TTC549 (cell line): ENCODE data around the gene ADAMTSL3.
"Not testable (repeated sequence)": the region's sequence is repeated elsewhere in the genome, so short reads cannot be mapped to it uniquely, and the experiment has no call there.

Source experiments
- FAIRE-seq: peaks from 2 replicates; lab custom pipeline; 2012; peaks lifted over from hg19 to GRCh38; lab: Jason Lieb, UNC

ADAMTSL3 gene

DNA sequence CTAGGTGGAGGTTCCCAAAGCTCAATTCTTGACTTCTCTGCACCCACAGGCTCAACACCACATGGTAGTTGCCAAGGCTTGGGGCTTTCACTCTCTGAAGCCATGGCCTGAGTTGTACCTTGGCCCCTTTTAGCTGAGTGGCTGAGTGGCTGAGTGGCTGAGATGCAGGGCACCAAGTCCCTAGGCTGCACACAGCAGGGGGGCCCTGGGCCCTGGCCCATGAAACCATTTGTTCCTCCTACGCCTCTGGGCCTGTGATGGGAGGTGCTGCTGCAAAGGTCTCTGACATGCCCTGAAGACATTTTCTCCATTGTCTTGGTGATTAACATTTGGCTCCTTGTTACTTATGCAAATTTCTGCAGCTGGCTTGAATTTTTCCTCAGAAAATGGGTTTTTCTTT, 103.4 kb downstream of the ADAMTSL3 start:
- FAIRE-seq: not testable (repeated sequence)

DNA sequence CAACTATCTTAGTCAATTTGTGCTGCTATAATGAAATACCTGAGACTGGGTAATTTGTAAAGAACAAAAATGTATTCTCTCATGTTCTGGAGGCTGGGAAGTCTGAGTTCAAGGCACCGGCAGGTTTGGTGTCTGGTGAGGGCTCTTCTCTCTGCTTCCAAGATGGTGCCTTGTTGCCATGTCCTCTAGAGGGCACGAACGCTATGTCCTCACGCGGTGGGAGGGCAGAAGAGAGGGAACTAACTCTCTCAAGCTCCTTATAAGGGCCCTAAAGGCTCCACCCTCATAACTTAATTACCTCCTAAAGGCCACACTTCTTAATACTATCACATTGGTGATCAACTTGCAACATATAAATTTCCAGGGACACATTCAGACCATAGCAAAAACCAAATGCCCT, 108.4 kb downstream of the ADAMTSL3 start:
- FAIRE-seq: no peak

DNA sequence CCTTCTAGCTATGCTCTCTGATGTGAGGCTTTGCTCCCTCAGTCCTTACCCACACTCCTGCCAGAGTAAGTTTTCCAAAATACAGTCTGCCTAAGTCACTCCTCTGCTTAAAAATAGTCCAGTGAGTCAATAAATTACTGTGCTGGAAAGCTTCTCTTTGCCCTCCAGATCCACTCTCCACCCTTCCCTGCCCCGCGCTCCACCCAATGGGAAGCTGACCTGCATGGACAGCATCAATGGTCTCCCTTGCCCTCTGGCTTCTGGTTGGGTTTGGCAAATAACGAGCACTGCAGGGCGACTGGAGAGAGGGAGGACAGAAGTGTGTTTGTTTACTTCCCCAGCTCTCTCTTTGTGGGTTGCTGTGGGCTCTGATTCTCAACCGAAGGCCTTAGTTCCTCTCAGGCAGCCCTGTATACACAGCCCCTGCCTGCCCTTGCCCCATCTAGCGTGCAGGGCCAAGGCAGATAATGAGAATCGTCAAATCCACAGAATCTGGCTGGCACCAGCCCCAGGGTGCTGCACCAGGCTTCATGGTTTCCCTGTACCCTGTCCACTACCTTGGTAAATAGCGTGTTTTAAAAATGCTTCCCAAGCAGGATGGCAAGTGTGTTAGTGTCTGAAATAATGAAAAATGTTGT, 110.4 kb downstream of the ADAMTSL3 start:
- no peak for FAIRE-seq

DNA sequence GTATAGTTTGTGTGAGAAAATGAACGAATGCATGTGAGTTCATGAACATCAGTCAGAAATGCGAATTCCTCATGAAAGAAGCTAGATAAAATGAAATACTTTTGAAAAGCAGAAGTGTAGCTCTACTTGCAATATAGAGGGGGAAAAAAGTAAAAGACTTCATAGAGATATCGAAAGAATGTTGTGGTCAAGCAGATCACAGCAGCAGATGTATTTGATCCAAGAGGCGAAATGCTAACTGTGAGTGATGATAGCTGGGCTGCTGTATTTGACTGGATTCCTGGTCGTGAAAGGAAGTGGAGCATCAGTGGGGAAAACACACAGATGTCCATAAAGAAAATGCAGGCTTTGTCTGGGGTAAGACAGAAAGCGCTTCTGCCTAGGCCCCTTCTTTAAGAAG, 112.4 kb downstream of the ADAMTSL3 start:
- no peak for FAIRE-seq

DNA sequence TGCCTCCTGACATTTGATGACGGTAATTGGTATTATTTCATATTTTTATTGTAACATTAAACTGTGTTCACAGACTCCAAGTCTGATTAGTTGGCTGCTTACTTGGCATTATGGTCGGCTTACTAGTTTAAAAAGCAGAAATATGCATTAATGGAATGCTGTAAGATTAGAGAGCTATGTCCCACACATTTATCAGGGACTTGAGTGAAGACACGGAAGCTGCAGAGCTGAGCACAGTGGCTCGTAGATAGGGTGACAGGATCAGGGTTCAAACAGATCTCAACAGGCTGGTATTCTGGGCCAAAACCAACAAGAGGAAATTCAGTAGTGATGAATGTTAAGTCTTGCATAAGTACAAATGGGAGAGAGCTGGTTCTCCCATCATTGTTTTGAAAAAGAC, 113.8 kb downstream of the ADAMTSL3 start:
- no peak for FAIRE-seq

DNA sequence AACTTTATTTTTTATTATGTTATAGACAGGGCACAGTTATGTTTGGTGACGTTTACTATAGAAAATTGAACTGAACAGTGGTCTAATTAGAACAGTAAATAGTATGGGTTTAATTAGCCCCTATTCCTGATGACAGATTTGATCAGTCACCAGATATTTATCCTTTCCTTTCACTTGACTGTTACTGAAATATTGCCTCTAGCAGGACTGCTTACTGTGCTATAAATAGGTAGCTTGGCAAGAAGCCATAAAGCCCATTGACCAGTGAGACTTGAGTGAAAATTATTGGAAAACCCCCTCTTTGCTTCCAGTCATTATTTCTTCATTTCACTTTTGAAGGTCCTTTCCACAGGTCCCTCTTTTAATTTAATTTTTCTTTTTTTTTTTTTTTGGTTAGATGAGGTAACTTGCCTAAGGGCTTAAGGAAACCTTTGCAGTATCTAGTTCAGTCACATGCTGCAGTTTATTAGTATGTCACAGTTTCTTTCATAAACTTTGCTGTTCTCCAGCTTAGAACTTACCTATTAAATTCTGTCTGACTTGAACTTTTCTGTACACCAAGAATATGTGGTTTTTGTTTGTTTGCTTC, 115.6 kb downstream of the ADAMTSL3 start:
- no peak for FAIRE-seq

DNA sequence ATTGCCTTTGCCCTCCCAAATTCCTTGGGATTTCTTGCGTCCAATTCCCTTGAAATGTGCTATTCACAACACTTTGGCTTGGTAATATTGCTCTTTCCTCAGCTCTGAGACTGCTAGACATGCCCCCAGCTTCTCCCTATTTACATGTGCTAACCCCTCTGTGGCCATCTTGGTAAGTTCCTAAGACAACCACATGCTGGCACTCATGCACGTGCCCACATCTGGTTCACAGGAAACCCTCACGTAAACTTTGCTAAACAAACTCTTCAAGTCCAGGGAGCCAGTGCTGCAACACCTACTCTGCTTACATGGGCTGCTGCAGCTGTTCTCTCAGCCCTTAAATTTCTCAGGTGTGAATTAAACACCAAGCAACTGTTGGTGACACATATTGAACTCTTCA, 121.8 kb downstream of the ADAMTSL3 start:
- no peak for FAIRE-seq

DNA sequence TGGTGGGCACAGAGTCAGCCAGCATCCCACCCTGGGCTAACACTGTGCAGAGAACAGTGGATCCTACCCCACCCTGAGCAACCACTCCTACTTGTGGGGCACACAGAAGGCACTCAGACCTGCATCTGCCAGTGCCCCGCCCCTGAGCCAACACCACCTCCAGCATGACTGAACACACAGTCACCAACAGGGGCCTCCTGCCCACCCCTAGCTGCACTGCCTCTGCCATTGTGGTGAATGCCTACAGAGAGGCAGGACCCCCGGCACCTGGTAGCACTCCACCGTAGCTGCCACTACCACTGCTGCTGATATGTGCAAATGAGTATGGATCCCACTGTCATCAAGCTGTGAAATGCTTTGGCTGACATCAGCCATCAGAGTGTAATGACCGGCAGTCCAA, 123.1 kb downstream of the ADAMTSL3 start:
- FAIRE-seq: no peak

DNA sequence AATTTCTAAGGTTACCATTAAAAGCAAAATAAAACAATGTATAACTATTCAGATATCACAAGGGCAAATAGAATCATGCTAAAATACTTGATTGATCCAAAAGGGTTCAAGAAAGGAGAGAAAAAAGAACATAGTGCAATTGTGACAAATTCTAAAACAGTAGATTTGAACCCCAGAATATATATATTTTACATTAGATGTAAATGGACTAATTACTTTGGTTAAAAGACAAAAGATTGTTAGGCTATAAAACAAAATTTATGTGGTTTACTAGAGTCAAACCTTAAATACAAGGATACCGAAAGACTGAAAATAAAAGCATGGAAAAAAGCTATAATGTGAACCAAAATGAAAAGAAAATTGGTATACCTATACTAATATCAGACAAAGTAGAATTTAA, 129.3 kb downstream of the ADAMTSL3 start:
- no peak for FAIRE-seq

DNA sequence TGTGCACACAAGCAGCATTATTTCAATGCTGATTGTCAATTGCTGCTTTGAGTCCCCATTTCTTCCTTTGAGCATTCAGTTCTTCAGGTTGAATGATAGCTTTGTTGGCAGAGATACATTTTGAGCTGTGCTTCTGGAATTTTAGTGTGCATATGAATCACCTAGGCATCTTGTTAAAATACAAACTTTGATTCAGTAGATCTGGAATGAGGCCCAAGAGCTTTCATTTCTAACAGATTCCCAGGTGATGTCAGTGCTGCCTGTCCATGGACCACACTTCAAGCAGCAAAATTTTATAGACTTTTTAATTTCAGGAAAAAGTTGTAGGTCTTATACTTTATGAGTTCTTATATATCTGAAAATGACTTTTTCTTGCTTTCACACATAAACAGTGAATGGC, 131.1 kb downstream of the ADAMTSL3 start:
- FAIRE-seq: no peak

DNA sequence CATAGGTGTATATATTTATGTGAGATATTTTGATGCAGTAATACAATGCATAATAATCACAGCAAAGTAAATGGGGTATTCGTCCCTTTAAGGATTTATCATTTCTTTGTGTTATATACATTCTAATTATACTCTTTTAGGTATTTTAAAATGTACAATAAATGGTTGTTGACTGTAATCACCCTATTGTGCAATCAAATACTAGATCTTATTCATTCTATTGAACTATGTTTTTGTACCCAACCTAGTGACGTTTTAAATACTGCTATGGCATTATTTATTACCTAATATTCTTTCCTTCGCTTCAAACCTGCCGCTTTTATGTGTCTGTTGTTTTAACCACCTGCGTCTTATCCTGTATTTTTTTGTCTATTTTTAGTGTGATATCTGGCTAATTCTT, 132.4 kb downstream of the ADAMTSL3 start:
- no peak for FAIRE-seq

DNA sequence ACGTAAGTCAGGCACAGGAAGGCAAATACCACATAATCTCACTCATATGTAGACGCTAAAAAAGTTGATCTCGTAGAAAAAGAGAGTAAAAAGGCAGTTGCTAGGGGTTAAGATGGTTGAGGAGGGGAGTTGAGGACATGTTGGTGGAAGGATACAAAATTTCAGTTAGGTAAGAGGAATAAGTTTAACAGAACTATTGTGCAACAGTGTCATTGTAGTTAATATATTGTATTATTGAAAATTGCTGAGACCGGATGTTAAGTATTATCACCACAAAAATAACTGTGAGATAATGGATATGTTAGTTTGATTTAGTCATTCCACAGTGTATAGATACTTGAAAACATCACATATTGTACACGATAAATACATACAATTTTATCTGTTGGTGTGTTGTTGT, 139.1 kb downstream of the ADAMTSL3 start:
- no peak for FAIRE-seq

DNA sequence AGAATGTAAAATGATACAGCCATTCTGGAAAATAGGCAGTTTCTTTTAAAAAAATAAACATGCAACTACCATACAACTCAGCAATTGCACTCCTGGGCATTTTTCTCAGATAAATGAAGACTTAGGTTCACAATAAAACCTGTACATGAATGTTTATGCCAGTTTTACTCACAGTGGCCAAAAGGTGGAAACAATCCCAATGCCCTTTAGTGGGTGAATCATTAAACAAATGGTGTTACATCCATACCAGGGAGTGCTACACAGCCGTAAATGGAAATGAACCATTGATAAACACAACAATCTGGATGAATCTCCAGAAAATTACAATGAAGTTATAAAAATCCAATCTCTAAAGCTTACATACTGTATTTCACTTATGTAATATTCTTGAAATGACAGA, 140.3 kb downstream of the ADAMTSL3 start:
- FAIRE-seq: no peak

DNA sequence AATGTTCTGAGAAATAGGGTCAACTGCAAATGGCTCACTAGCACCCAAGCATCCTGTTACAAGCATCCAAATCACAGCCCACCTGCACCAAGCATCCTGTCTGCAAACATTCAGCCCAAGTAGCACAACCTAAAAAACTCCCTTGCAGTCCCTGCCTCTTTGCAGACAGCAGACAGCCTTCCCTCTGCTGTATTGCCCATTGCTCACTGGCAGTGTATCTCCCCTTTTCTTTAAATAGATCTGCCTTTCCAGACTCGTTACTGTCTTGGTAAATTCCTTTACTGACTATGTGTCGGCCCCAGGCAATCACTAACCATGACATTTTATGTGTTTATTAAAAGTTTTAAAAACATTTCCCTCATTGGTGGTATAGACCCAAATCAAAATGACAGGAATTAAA, 155.4 kb downstream of the ADAMTSL3 start:
- FAIRE-seq: no peak

DNA sequence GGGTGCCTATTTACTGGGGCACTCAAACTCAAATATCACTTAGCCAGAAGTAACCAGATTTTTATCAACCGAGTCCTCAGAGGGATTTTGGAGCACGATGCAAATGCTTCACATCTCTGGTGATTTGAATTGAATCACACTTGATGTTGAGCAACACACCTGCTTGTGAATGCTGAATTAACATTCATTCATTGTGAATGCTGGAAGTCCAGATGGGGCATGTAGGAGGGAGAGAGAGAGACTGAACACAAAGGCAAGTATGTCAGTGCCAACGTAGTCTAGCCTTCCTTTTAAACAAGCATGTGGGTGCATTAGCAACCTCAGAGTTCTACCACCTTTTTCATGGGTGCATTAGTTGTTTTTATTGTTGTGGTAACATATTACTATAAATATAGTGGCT, 156.2 kb downstream of the ADAMTSL3 start:
- FAIRE-seq: no peak

DNA sequence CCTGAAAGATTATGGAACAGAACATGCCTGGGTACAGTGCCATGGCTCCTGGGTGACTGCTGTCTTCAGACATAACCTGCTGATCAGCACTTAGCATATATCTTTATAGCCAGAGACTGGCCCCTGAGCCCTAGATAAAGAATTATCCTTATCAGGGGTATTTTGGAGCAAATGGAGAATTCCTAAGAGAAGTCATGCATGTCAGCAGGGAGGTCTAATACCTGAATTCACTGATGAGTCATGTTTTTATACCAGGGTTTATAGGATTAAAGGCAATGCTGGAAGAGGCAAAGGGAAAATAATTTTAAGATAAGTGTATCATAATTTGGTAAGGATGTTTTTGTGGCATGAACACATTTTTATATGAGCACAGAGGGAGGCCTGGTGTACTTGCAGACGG, 159.8 kb downstream of the ADAMTSL3 start:
- FAIRE-seq: no peak

DNA sequence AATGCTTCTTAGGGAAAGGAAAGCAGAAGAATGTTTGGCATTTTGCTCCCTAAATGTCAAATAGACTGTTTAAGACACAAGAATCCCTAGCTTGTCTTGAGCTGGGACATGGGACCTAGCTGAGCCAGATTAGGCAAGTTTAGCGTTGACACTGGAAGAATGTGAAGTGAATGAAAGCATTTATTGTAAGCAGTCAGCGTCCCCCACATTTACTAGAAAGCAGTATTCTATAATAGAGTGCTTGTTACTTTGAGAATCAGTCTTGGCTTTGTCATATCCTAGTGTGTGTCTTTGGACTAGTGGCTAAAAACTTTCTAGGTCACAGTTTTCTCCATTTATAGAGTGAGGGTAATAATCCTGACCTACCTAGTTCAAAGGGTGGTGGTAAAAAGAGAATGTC, 161.6 kb downstream of the ADAMTSL3 start:
- no peak for FAIRE-seq

DNA sequence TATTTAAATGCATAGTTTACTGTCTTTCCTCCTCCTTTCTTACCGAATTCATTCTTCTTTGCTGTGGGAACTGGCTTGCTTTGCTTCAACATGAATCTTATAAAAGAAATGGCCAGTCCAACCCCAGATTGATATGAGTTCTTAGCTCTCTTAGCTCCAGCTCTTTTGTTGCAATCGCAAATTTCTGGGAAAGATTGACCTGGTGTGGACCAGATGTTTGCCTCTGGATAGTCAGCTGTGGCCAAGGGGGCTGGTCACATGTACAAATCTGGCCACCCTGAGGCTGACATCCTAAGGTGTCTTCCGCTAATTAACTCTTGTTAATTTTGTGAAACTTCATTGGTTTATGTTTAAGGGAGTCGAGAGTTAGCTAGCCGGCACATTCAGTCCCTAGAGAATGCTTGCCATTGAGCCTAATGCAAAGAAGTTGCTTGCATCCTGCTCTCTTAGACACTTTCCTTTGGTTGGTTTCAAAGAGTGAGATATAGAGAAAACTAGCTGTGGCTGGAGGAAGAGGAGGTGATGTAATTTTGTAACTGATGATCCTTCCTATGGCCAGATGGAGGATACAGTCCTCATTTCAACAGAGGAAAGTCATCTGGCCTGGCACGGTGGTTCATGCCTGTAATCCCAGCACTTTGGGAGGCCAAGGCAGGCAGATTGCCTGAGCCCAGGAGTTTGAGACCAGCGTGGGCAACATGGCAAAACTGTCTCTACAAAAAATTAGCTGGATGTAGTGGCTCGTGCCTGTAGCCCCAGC, 162.4 kb downstream of the ADAMTSL3 start:
- no peak for FAIRE-seq

DNA sequence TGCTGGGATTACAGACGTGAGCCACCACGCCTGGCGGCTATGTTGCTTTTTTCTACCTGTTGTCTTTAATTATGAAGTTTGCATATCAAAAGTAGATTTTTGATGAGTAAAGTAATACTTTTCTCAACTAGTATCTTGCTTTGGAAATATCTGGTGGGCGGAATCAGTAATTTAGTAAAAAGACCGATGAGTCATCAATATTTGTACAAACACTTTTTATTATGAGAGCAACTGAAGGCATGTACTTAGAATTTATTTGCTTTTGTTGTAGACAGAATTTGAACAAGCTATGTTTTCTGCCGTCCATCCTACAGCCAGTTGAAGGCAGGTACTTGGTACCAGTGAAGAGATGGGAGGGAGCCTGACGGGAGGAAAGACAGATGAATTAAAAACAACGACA, 164.7 kb downstream of the ADAMTSL3 start:
- FAIRE-seq: no peak

DNA sequence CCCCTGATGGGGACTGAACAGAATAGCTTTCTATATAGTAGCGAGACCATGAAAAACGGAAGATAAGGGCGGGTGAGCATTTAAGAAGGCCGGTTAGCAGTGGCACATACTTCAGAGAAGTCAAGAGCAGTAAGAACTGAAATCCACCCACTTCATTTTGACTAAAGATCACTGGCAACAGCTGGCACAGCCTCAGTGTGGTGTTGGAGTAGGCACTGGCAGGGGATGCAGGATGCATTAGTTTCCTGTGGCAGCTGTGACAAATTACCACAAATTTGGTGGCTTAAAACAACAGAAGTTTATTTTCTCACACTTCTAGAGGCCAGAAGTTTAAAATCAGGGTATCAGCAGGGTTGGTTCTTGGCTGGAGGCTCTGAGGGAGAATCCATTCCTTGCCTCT, 176.5 kb downstream of the ADAMTSL3 start:
- no peak for FAIRE-seq

DNA sequence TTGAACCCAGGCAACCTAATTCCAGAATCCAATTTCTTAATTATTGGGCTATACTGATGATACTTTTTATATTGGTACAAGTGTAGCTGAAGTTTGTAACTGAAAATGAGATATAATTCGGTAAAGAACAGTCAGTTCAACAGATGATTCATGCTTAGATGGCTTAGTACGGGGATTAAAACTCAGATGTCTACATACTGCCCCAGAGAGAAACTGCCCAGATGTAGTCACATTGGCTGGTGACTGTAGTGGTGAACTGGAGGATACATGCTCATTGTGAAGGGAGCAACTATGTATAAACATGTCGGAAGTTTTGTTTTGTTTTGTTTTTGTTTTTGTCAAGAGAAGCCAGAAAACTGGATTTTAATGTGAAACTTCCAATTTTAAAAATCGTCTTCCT, 179.6 kb downstream of the ADAMTSL3 start:
- FAIRE-seq: no peak

DNA sequence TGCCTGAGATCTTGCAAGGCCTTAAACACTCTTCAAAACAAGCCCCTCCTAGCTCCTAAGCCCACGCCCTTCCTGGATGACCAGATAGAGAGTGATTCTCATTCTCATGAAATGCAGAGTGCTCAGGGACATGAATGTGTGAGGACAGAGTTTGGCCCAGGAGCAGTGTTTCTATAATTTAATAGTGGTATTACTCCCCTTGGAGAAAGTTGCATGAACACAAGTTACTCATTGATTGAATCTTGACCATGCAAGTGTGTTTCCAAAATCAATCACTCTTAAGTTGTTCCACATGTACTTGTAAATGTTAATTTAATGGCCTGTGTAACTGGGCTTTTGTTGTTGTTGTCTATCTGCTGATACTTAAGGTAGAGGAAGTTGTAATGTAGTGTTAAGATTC, 181.6 kb downstream of the ADAMTSL3 start:
- no peak for FAIRE-seq

DNA sequence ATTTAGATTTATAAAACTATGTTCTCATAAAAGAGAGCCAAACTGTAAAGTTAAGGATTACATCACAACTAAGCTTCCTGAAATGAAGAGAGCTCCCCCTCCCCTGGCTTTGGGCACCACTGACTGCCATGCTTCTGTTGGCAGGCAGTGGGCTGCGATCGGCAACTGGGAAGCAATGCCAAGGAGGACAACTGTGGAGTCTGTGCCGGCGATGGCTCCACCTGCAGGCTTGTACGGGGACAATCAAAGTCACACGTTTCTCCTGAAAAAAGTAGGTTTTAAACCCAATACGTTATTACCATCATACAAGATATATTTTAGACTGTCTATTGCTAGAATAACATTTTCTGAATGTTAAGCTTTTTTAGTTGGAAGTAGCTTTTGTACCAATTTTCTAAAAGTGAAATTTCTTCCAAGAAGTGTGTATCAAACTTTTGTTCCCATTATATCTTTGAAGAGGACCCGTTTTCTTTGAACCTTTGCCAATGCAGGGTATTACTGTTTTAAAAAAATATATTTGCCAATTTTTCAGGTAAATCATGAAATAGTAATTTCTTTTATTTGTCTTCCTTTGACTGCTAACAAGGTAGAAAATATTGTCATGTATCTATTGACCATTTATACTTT, 184.1 kb downstream of the ADAMTSL3 start:
- FAIRE-seq: no peak
